Activated CD4-positive, alpha-beta T cell treated with anti-CD3 and anti-CD28 coated beads, Interleukin-10, Interleukin-2, amounts not matched to agents 100 ng/mL and 50 ng/mL, durations not matched to agents 16 hours and 8 hours (primary cell): ENCODE results near the gene RTN4R.
"Not testable (repeated sequence)": the region's sequence is repeated elsewhere in the genome, so short reads cannot be mapped to it uniquely, and the experiment has no call there.

Experiments
- DNase-seq: peaks from one replicate; pipeline ENCODE4 v3.0.0-alpha.2; 2020

RTN4R gene

GRCh38 chr22:20286784-20287423, 18.8 kb upstream of the RTN4R start:
- DNase-seq = not testable (repeated sequence)

GRCh38 chr22:20286312-20286660, 18.2 kb upstream of the RTN4R start:
- not testable (repeated sequence) for DNase-seq

- peak; percentile 76 for DNase-seq
Observed at GRCh38 chr22:20285473-20286311, 17.6 kb upstream of the RTN4R start.

- no peak for DNase-seq
Observed at GRCh38 chr22:20284471-20285086, 16.5 kb upstream of the RTN4R start.

- DNase-seq = no peak
Observed at GRCh38 chr22:20283674-20284066, 15.6 kb upstream of the RTN4R start.

GRCh38 chr22:20282901-20283673, 15.0 kb upstream of the RTN4R start:
- DNase-seq = no peak

GRCh38 chr22:20281891-20282290, 13.8 kb upstream of the RTN4R start:
- DNase-seq = no peak

GRCh38 chr22:20281473-20281872, 13.4 kb upstream of the RTN4R start:
- DNase-seq = not testable (repeated sequence)

- no peak for DNase-seq
Observed at GRCh38 chr22:20280866-20281265, 12.7 kb upstream of the RTN4R start.

- not testable (repeated sequence) for DNase-seq
Observed at GRCh38 chr22:20280163-20280562, 12.0 kb upstream of the RTN4R start.

GRCh38 chr22:20279662-20280134, 11.6 kb upstream of the RTN4R start:
- DNase-seq = no peak

- DNase-seq = not testable (repeated sequence)
Observed at GRCh38 chr22:20278726-20279490, 10.8 kb upstream of the RTN4R start.

GRCh38 chr22:20277936-20278635, 10.0 kb upstream of the RTN4R start:
- DNase-seq = not testable (repeated sequence)

GRCh38 chr22:20276468-20276867, 8.3 kb upstream of the RTN4R start:
- no peak for DNase-seq

- no peak for DNase-seq
Observed at GRCh38 chr22:20275836-20276235, 7.7 kb upstream of the RTN4R start.

- DNase-seq = not testable (repeated sequence)
Observed at GRCh38 chr22:20275325-20275724, 7.2 kb upstream of the RTN4R start.

- DNase-seq = not testable (repeated sequence)
Observed at GRCh38 chr22:20274374-20274773, 6.3 kb upstream of the RTN4R start.

GRCh38 chr22:20273758-20274181, 5.7 kb upstream of the RTN4R start:
- DNase-seq = no peak

GRCh38 chr22:20272700-20273099, 4.6 kb upstream of the RTN4R start:
- DNase-seq = no peak

GRCh38 chr22:20272174-20272573, 4.1 kb upstream of the RTN4R start:
- no peak for DNase-seq
